ENCODE results near the gene TSPAN4.

- TF ChIP-seq CTCF (IDR thresholded peaks at IDR 0.05) (no peak), EP300 (IDR thresholded peaks at IDR 0.05; ENCODE audit: low read depth) (no peak), POLR2A (IDR thresholded peaks at IDR 0.05) (no peak)
Measured at GRCh38 chr11:877565-877964, 34.9 kb downstream of the TSPAN4 start.
